ENCODE results near the gene RNF213.

- TF ChIP-seq ZNF274 (IDR thresholded peaks at IDR 0.05; ENCODE audit: low read depth, low read length) (no peak), YY1 (IDR thresholded peaks at IDR 0.05; ENCODE audit: insufficient read depth, insufficient read length) (no peak), SUZ12 (IDR thresholded peaks at IDR 0.05; ENCODE audit: extremely low read depth, insufficient read depth, insufficient read length) (no peak)
Measured at GRCh38 chr17:80269405-80269807, 8.8 kb downstream of the RNF213 start.
